ENCODE measurements around the gene CEP112.

- TF ChIP-seq CTCF (conservative IDR thresholded peaks at IDR 0.05), result no peak
- TF ChIP-seq ZFX (IDR thresholded peaks at IDR 0.05), result no peak
Measured at GRCh38 chr17:65820811-65821210, 371.1 kb downstream of the CEP112 start.

Data from C4-2B (cell line).